Testis (tissue), 2 donors: ENCODE measurements around the gene MOCOS.

Experiments
- POLR2A ChIP-seq: fragments of 450-650 bp; IDR thresholded peaks from one replicate; pipeline ENCODE4 v1.6.1; 2017; ENCODE audit warnings: antibody characterized with exemption, mild to moderate bottlenecking, moderate library complexity
- TF ChIP-seq, protein P1 (sequence below), 3 experiments: fragments of 450-650 bp in 2 of 3; fragments of 200-600 bp in 1 of 3; sonication (generic) in 1 of 3; IDR thresholded peaks; one replicate each; pipeline ENCODE4 v1.5.1; 2016 to 2019; ENCODE audit warnings: antibody characterized with exemption in 3 of 3, mild to moderate bottlenecking in 2 of 3, moderate library complexity in 1 of 3

DNA sequence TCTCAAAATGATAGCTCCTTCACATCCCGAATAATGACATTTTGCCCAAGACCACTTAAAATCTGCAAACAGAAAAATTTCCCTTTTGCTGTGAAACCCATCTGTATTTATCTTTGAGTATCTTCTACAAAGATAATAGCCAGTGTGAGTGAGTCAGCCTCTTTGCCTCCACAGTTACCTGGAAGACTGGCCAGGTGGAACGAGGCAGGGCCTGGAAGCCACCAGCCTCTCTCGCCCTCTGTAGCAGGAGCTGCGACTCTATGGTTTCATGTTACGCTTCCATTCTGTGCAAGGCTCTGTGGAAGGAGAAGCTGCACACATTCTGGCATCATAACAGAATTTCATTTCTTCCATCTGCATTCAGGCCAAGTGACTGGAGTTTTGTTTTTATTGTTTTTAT lies 48.1 kb upstream of the MOCOS start:
- TF ChIP-seq, protein P1, sequence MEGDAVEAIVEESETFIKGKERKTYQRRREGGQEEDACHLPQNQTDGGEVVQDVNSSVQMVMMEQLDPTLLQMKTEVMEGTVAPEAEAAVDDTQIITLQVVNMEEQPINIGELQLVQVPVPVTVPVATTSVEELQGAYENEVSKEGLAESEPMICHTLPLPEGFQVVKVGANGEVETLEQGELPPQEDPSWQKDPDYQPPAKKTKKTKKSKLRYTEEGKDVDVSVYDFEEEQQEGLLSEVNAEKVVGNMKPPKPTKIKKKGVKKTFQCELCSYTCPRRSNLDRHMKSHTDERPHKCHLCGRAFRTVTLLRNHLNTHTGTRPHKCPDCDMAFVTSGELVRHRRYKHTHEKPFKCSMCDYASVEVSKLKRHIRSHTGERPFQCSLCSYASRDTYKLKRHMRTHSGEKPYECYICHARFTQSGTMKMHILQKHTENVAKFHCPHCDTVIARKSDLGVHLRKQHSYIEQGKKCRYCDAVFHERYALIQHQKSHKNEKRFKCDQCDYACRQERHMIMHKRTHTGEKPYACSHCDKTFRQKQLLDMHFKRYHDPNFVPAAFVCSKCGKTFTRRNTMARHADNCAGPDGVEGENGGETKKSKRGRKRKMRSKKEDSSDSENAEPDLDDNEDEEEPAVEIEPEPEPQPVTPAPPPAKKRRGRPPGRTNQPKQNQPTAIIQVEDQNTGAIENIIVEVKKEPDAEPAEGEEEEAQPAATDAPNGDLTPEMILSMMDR (IDR thresholded peaks at IDR 0.05), result no peak
- no peak for TF ChIP-seq POLR2A
